ENCODE measurements around the gene CTNNA1. TPM values are rescaled to one million over a fixed set of nuclear protein-coding genes. Genes with fewer than 3 reads are reported as not detected.

Gene CTNNA1
- total and polyA plus RNA-seq, 2 donors (not counting 3 experiments of a cell fraction or from before 2014, with no cell fraction given), result 156 to 394 TPM

GRCh38 chr5:138849439-138849838, 96.2 kb downstream of the CTNNA1 start:
- peaks cover 36% of the 10 kb centered on the region for H3K4me1 ChIP-seq (ENCODE audit: control insufficient read depth, extremely low read depth, insufficient read depth, low read length)
- ChIA-PET POLR2A (no interaction called here), CTCF (interaction anchor here (0.8 to 2.3 kb wide), 3 partner anchors 23 to 60 kb away, joined by 3 to 12 read pairs (median 6); no protein-coding TSS in a partner anchor)
- H3K9me3 ChIP-seq (replicated peaks; ENCODE audit: control insufficient read depth, insufficient read depth, low read length), result no peaks in the 10 kb centered on the region
- no peaks in the 10 kb centered on the region for H3K27me3 ChIP-seq (ENCODE audit: control insufficient read depth in 2 of 2, insufficient read depth in 2 of 2, low read length in 2 of 2)
- no peak overlapping the region for H3K4me3 ChIP-seq (replicated peaks in 1 of 3; ENCODE audit: insufficient read depth in 1 of 3, low read depth in 1 of 3, low read length in 3 of 3)
- dilution Hi-C loops (cut with MboI; ENCODE audit: extremely low pct_ligation_motif_present, low sequenced_read_pairs) (no loop called here), intact Hi-C loops (cut with micrococcal nuclease) (no loop called here)
- no TSS peak for BruUV-seq (replicated peaks)
- peak; percentile 50 for TF ChIP-seq GATA2 (IDR thresholded peaks at IDR 0.05; ENCODE audit: insufficient read depth, insufficient read length, low read depth, low read length)
- TF ChIP-seq POLR2AphosphoS5 (IDR thresholded peaks at IDR 0.05; ENCODE audit: insufficient read depth, low read depth, low read length), result no peak
- FAIRE-seq, result no peak
- no peak overlapping the region for H3K4me2 ChIP-seq (ENCODE audit: insufficient read depth, low read length)
- H2AFZ ChIP-seq (ENCODE audit: low read depth, low read length), result no peak overlapping the region
- H3K27ac ChIP-seq (ENCODE audit: insufficient read depth, low read depth, low read length), result no peak overlapping the region
- no peak overlapping the region for H3K9ac ChIP-seq (replicated peaks; ENCODE audit: extremely low read depth, insufficient read depth, low read length)
- peaks cover 22% of the 10 kb centered on the region for H4K20me1 ChIP-seq (replicated peaks; ENCODE audit: control insufficient read depth, extremely low read depth, insufficient read depth, low read length)
- DNase-seq (ENCODE audit: low read depth, low spot score), result no peak
- no peaks in the 10 kb centered on the region for H3K9me1 ChIP-seq (replicated peaks; ENCODE audit: control insufficient read depth, extremely low read depth, insufficient read depth, low read length)
- H3K79me2 ChIP-seq (ENCODE audit: control insufficient read depth, insufficient read depth, low read length), result peaks cover 86% of the 10 kb centered on the region
- no peaks in the 10 kb centered on the region for H3K36me3 ChIP-seq (ENCODE audit: control insufficient read depth in 2 of 2, extremely low read depth in 1 of 2, insufficient read depth in 2 of 2, low read length in 2 of 2)

- Histone ChIP-seq H3K4me1 (ENCODE audit: control insufficient read depth, extremely low read depth, insufficient read depth, low read length) (peaks cover 32% of the 10 kb centered on the region), H3K9me3 (replicated peaks; ENCODE audit: control insufficient read depth, insufficient read depth, low read length) (no peaks in the 10 kb centered on the region), H3K27me3 (ENCODE audit: control insufficient read depth in 2 of 2, insufficient read depth in 2 of 2, low read length in 2 of 2) (no peaks in the 10 kb centered on the region), H3K9me1 (replicated peaks; ENCODE audit: control insufficient read depth, extremely low read depth, insufficient read depth, low read length) (no peaks in the 10 kb centered on the region), H3K4me2 (ENCODE audit: insufficient read depth, low read length) (no peak overlapping the region), H3K27ac (ENCODE audit: insufficient read depth, low read depth, low read length) (no peak overlapping the region), H3K9ac (replicated peaks; ENCODE audit: extremely low read depth, insufficient read depth, low read length) (no peak overlapping the region), H3K4me3 (replicated peaks in 1 of 3; ENCODE audit: insufficient read depth in 1 of 3, low read depth in 1 of 3, low read length in 3 of 3) (no peak overlapping the region), H4K20me1 (replicated peaks; ENCODE audit: control insufficient read depth, extremely low read depth, insufficient read depth, low read length) (peaks cover 19% of the 10 kb centered on the region), H2AFZ (ENCODE audit: low read depth, low read length) (no peak overlapping the region), H3K36me3 (ENCODE audit: control insufficient read depth in 2 of 2, extremely low read depth in 1 of 2, insufficient read depth in 2 of 2, low read length in 2 of 2) (no peaks in the 10 kb centered on the region), H3K79me2 (ENCODE audit: control insufficient read depth, insufficient read depth, low read length) (peaks cover 90% of the 10 kb centered on the region)
- ChIA-PET CTCF (interaction anchor here (0.8 kb wide), 1 partner anchor 25 kb away, joined by 3 read pairs; no protein-coding TSS in a partner anchor), POLR2A (no interaction called here)
- intact Hi-C loops (cut with micrococcal nuclease), result no loop called here
- no peak for TF ChIP-seq POLR2AphosphoS5 (IDR thresholded peaks at IDR 0.05; ENCODE audit: insufficient read depth, low read depth, low read length)
- no peak for TF ChIP-seq CTCF (IDR thresholded peaks at IDR 0.05; ENCODE audit: extremely low read depth in 1 of 2, insufficient read depth in 1 of 2, low read depth in 1 of 2, low read length in 2 of 2)
- TF ChIP-seq MAX (IDR thresholded peaks at IDR 0.05; ENCODE audit: insufficient read depth, insufficient read length), result no peak
- no peak for TF ChIP-seq MYC (IDR thresholded peaks at IDR 0.05; ENCODE audit: low read depth, low read length)
- no peak for TF ChIP-seq POLR2A (IDR thresholded peaks at IDR 0.05; ENCODE audit: low read depth, low read length)
- no peak for TF ChIP-seq GATA2 (IDR thresholded peaks at IDR 0.05; ENCODE audit: insufficient read depth, insufficient read length, low read depth, low read length)
- no peak for TF ChIP-seq JUN (IDR thresholded peaks at IDR 0.05; ENCODE audit: borderline replicate concordance, insufficient read depth, insufficient read length, low read depth)
- no peak for TF ChIP-seq EZH2 (IDR thresholded peaks at IDR 0.05; ENCODE audit: borderline replicate concordance, low read depth, low read length, severe bottlenecking)
- TF ChIP-seq FOS (IDR thresholded peaks at IDR 0.05; ENCODE audit: borderline replicate concordance, insufficient read depth, low read length), result no peak
- DNase-seq (ENCODE audit: low read depth, low spot score) (no peak), FAIRE-seq (no peak)
- dilution Hi-C loops (cut with MboI; ENCODE audit: extremely low pct_ligation_motif_present, low sequenced_read_pairs), result no loop called here
- no TSS peak for BruUV-seq (replicated peaks)
These were observed 96.7 kb downstream of the CTNNA1 start for GRCh38 chr5:138849882-138850281.

Data from endothelial cell of umbilical vein (primary cell).